Measurements from ENCODE around the gene ITGAD. TPM values are rescaled to one million over a fixed set of nuclear protein-coding genes. Genes with fewer than 3 reads are reported as not detected.

The ITGAD gene
- total and polyA plus RNA-seq, 12 donors: 0.03 to 0.35 (median 0.11) TPM; not detected in 5

DNA sequence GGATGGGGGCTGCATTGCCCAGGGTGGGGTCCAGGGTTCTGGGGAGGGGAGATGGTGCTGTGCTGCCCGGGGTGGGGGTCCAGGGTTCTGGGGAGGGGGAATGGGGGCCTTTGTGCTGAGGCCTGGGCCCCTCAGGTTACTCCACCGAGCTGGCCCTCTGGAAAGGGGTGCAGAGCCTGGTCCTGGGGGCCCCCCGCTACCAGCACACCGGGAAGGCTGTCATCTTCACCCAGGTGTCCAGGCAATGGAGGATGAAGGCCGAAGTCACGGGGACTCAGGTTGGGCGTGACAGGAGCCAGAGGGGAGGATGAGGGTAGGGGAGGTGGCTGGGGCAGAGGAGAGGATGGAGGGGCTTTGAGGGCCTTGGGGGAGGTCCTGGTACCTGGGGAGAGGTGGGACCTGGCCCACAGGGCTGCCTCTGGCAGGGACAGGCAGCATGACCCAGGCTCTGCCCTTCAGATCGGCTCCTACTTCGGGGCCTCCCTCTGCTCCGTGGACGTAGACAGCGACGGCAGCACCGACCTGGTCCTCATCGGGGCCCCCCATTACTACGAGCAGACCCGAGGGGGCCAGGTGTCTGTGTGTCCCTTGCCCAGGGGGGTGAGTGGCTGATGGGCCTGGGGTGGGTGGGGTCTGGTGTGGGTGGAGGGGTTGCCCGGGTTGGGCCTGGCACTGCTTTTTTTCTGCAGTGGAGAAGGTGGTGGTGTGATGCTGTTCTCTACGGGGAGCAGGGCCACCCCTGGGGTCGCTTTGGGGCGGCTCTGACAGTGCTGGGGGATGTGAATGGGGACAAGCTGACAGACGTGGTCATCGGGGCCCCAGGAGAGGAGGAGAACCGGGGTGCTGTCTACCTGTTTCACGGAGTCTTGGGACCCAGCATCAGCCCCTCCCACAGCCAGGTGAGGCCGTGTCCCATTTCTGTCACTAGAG is 30.4 kb upstream of the ITGAD start:
- WGBS, 4 donors: 77 to 85% (median 82%) methylated on average over 14 to 26 of the region's 26 CpGs
- no peak overlapping the region for H3K4me3 ChIP-seq
- H3K27me3 ChIP-seq: peaks cover 8% of the 10 kb centered on the region
- H3K27ac ChIP-seq: no peak overlapping the region
- intact Hi-C loops (cut with DNase I): no loop called here
- no peak for DNase-seq
- H3K36me3 ChIP-seq (replicated peaks in 1 of 2): no peaks in the 10 kb centered on the region
- H3K4me1 ChIP-seq (replicated peaks in 1 of 2): no peaks in the 10 kb centered on the region
- H3K9me3 ChIP-seq (replicated peaks in 1 of 3): no peaks in the 10 kb centered on the region
- TF ChIP-seq POLR2A (IDR thresholded peaks at IDR 0.05): no peak
- TF ChIP-seq, protein P1, sequence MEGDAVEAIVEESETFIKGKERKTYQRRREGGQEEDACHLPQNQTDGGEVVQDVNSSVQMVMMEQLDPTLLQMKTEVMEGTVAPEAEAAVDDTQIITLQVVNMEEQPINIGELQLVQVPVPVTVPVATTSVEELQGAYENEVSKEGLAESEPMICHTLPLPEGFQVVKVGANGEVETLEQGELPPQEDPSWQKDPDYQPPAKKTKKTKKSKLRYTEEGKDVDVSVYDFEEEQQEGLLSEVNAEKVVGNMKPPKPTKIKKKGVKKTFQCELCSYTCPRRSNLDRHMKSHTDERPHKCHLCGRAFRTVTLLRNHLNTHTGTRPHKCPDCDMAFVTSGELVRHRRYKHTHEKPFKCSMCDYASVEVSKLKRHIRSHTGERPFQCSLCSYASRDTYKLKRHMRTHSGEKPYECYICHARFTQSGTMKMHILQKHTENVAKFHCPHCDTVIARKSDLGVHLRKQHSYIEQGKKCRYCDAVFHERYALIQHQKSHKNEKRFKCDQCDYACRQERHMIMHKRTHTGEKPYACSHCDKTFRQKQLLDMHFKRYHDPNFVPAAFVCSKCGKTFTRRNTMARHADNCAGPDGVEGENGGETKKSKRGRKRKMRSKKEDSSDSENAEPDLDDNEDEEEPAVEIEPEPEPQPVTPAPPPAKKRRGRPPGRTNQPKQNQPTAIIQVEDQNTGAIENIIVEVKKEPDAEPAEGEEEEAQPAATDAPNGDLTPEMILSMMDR (IDR thresholded peaks at IDR 0.05): no peak

DNA sequence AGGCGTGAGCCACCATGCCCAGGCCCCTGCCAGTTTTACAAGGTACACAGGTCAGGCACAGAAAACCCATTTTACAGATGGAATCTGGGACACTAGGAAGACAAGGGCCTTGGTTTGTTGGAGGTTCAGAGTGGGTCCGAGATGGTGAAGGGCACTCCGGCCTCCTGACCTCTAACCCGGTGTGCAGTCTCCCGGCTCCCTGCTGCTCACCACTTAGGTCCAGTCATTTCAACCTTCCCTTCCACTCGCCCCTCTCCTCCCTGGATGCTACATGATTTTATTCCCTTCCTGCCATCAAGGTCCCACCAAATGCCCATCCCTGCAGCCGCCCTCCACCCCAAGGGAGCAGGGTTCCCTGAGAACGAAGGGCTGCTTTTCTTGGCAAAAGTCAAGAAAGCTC is 29.4 kb upstream of the ITGAD start:
- 81 to 84% (median 82%) methylated on average over 8 of the region's 8 CpGs for WGBS, 4 donors
- intact Hi-C loops (cut with DNase I): no loop called here
- no peak for DNase-seq

DNA sequence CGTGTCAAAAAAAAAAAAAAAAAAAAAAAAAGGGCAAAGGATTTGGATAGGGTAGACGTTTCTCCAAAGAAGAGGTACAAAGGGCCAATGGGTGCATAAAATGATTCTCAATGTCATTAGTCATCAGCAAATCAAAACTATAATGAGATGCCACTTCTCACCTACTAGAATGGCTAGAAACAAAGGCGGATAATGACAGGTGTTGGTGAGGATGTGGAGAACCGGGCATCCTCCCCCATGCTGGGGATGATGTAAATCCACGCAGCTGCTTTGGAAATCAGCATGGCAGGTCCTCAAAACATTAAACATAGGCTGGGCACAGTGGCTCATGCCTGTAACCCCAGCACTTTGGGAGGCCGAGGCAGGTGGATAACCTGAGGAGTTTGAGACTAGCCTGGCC is 28.7 kb upstream of the ITGAD start:
- H3K27me3 ChIP-seq: peaks cover 8% of the 10 kb centered on the region
- DNase-seq: no peak
- H3K9me3 ChIP-seq (replicated peaks in 1 of 3): no peaks in the 10 kb centered on the region
- H3K36me3 ChIP-seq (replicated peaks in 1 of 2): no peaks in the 10 kb centered on the region
- H3K4me1 ChIP-seq (replicated peaks in 1 of 2): no peaks in the 10 kb centered on the region
- H3K27ac ChIP-seq: no peak overlapping the region
- WGBS, 4 donors: 66 to 81% (median 72%) methylated on average over 6 of the region's 6 CpGs
- H3K4me3 ChIP-seq: no peak overlapping the region
- intact Hi-C loops (cut with DNase I): no loop called here
- no peak for TF ChIP-seq POLR2A (IDR thresholded peaks at IDR 0.05)
- TF ChIP-seq, protein P1 (IDR thresholded peaks at IDR 0.05): no peak

More for the DNA sequence above, 29.4 kb upstream of the ITGAD start:
- TF ChIP-seq POLR2A (IDR thresholded peaks at IDR 0.05): no peak
- Histone ChIP-seq H3K36me3 (replicated peaks in 1 of 2) (no peaks in the 10 kb centered on the region), H3K9me3 (replicated peaks in 1 of 3) (no peaks in the 10 kb centered on the region), H3K27me3 (peaks cover 8% of the 10 kb centered on the region), H3K4me3 (no peak overlapping the region), H3K4me1 (replicated peaks in 1 of 2) (no peaks in the 10 kb centered on the region), H3K27ac (no peak overlapping the region)

DNA sequence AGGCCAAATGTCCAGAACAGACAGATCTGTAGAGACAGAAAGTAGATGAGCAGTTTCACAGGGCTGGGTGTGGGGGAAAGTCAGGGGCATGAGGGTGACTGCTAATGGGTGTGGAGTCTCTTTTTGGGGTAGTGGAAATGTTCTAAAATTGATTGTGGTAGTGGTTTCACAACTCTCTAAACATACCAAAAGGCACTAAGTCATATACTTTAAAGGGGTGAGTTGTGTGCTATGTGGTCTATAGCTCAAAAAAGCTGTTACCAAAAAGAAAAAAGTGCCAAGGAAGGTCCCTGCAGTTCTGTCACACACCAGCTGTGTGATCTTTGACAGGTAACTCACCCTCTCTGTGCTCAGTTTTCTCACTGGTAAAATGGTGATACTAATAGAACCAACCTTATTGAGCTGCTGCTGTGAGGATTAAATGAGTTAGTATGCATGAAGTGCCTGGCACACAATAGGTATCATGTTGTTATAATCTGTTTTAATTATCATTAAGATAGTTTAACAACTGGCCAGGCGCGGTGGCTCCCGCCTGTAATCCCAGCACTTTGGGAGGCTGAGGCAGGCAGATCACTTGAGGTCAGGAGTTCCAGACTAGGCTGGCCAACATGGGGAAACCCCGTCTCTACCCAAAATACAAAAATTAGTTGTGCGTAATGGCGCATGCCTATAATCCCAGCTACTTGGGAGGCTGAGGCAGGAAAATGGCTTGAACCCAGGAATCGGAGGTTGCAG is 27.8 kb upstream of the ITGAD start:
- Histone ChIP-seq H3K9me3 (replicated peaks in 1 of 3) (no peaks in the 10 kb centered on the region), H3K27ac (no peak overlapping the region), H3K4me3 (no peak overlapping the region), H3K36me3 (replicated peaks in 1 of 2) (no peaks in the 10 kb centered on the region), H3K4me1 (replicated peaks in 1 of 2) (no peaks in the 10 kb centered on the region), H3K27me3 (peaks cover 8% of the 10 kb centered on the region)
- no peak for TF ChIP-seq POLR2A (IDR thresholded peaks at IDR 0.05)
- TF ChIP-seq, protein P1 (IDR thresholded peaks at IDR 0.05): no peak
- intact Hi-C loops (cut with DNase I): no loop called here
- no peak for DNase-seq
- 86 to 90% (median 90%) methylated on average over 6 to 7 of the region's 7 CpGs for WGBS, 4 donors
